VCaP (cell line): ENCODE results near the gene OGDH.

ENCODE experiments used
- H3K27ac ChIP-seq: fragments of 450-650 bp; 2 replicates; pipeline ENCODE4 v1.5.1; 2017
- CTCF ChIP-seq: fragments of 450-650 bp; conservative IDR thresholded peaks from 2 replicates; pipeline ENCODE4 v1.5.1; 2017; ENCODE audit warnings: mild to moderate bottlenecking, moderate library complexity

The OGDH gene

GRCh38 chr7:44655341-44655740 is 48.9 kb downstream of the OGDH start:
- no peak for TF ChIP-seq CTCF
- no peak overlapping the region for H3K27ac ChIP-seq

- TF ChIP-seq CTCF: no peak
- H3K27ac ChIP-seq: no peak overlapping the region
Observed at GRCh38 chr7:44658979-44659378, 52.6 kb downstream of the OGDH start.

GRCh38 chr7:44661233-44661632 is 54.8 kb downstream of the OGDH start:
- TF ChIP-seq CTCF: no peak
- H3K27ac ChIP-seq: no peak overlapping the region

GRCh38 chr7:44664780-44665461 is 58.5 kb downstream of the OGDH start:
- no peak for TF ChIP-seq CTCF
- H3K27ac ChIP-seq: no peak overlapping the region

GRCh38 chr7:44665531-44666213 is 59.2 kb downstream of the OGDH start:
- TF ChIP-seq CTCF: no peak
- no peak overlapping the region for H3K27ac ChIP-seq

- H3K27ac ChIP-seq: no peak overlapping the region
- TF ChIP-seq CTCF: no peak
Observed at GRCh38 chr7:44666566-44666965, 60.1 kb downstream of the OGDH start.

GRCh38 chr7:44667190-44667589 is 60.8 kb downstream of the OGDH start:
- H3K27ac ChIP-seq: no peak overlapping the region
- no peak for TF ChIP-seq CTCF
